PFSK-1 (cell line): ENCODE measurements around the gene DNAJC18.

ENCODE experiments used
- FOXP2 ChIP-seq: optimal IDR thresholded peaks from 2 replicates; pipeline ENCODE3; 2011; ENCODE audit warnings: borderline replicate concordance, control low read depth, inconsistent platforms; ENCODE audit not compliant: insufficient read depth; ENCODE audit errors: extremely low read length, extremely low read depth
- POLR2AphosphoS5 ChIP-seq: IDR thresholded peaks from 2 replicates; pipeline ENCODE4 v1.6.1; 2012; ENCODE audit warnings: low read depth, mild to moderate bottlenecking, control low read depth, low read length, moderate library complexity
- REST ChIP-seq, 2 experiments: IDR thresholded peaks; 2 replicates each; pipeline versions ENCODE4 v1.6.1 to v1.8.0; 2011 to 2012; ENCODE audit warnings: low read depth in 2 of 2, low read length in 2 of 2, control low read depth in 1 of 2, inconsistent platforms in 1 of 2, mild to moderate bottlenecking in 1 of 2, moderate library complexity in 1 of 2; ENCODE audit not compliant: insufficient read depth in 1 of 2
- SIN3A ChIP-seq: IDR thresholded peaks from 2 replicates; pipeline ENCODE4 v1.6.1; 2012; ENCODE audit warnings: mild to moderate bottlenecking, low read length, moderate library complexity, borderline replicate concordance; ENCODE audit not compliant: insufficient read depth
- TAF1 ChIP-seq: IDR thresholded peaks from 2 replicates; pipeline ENCODE4 v1.6.1; 2012; ENCODE audit warnings: low read length, control low read depth, borderline replicate concordance; ENCODE audit not compliant: insufficient read depth

The DNAJC18 gene

GRCh38 chr5:139419226-139420192, 19.8 kb downstream of the DNAJC18 start:
- TF ChIP-seq REST (IDR thresholded peaks at IDR 0.05; ENCODE audit: insufficient read depth in 1 of 2, low read depth in 2 of 2, low read length in 2 of 2) (no peak), POLR2AphosphoS5 (no peak), TAF1 (no peak), FOXP2 (no peak), SIN3A (no peak)

DNA sequence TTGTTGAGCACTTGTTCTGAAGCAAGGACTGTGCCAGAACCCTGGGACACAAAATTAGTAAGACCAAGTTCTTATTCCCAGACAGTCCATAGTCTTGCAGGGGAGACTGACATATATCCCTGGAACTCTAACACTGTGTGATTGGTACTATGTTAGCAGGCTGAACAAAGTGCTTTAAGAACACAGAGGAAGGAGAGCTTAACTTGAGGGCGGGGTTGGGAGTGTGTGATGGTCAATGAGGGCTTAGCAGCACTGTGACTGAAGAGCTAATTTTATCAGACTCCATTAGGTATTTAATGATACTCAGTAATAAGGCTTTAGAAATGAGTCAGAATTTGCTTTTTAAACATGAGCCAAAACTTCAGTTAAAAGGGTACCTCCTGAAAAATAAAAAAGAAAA, 20.5 kb downstream of the DNAJC18 start:
- TF ChIP-seq SIN3A (no peak), REST (IDR thresholded peaks at IDR 0.05; ENCODE audit: insufficient read depth in 1 of 2, low read depth in 2 of 2, low read length in 2 of 2) (no peak), POLR2AphosphoS5 (no peak), TAF1 (no peak), FOXP2 (no peak)

- TF ChIP-seq FOXP2, result no peak
- no peak for TF ChIP-seq REST (IDR thresholded peaks at IDR 0.05; ENCODE audit: insufficient read depth in 1 of 2, low read depth in 2 of 2, low read length in 2 of 2)
- TF ChIP-seq POLR2AphosphoS5, result no peak
- no peak for TF ChIP-seq SIN3A
- TF ChIP-seq TAF1, result no peak
Measured at GRCh38 chr5:139417214-139417613, 22.1 kb downstream of the DNAJC18 start.

DNA sequence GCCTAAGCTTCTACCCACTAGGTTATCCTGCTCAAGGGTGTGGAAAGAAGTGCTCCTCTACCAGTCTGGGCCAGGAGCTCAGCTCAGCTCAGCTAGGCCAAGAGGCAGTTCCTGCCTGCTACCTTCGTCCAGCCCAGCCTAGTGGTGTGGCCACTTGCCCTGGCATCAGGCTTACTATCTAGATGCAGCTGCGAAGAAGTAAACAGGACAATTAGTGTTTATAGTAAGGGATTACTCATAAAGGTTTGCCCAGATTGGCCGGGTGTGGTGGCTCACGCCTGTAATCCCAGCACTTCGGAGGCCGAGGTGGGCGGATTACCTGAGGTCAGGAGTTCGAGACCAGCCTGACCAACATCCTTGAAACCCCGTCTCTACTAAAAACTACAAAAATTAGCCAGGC, 22.7 kb downstream of the DNAJC18 start:
- TF ChIP-seq FOXP2, result no peak
- TF ChIP-seq SIN3A, result no peak
- TF ChIP-seq POLR2AphosphoS5, result no peak
- TF ChIP-seq TAF1, result no peak
- TF ChIP-seq REST (IDR thresholded peaks at IDR 0.05; ENCODE audit: insufficient read depth in 1 of 2, low read depth in 2 of 2, low read length in 2 of 2), result no peak
